ENCODE results near the gene RMND5B. TPM values are rescaled to one million over a fixed set of nuclear protein-coding genes. Genes with fewer than 3 reads are reported as not detected.

RMND5B gene
- polyA plus RNA-seq, 1 experiment, result 39.6 TPM

- no peak for TF ChIP-seq CTCF (IDR thresholded peaks at IDR 0.05; ENCODE audit: insufficient read depth, low read depth, low read length)
- Histone ChIP-seq H3K4me3 (ENCODE audit: low read depth, low read length) (no peak overlapping the region), H3K36me3 (ENCODE audit: control insufficient read depth, insufficient read depth, low read length) (no peaks in the 10 kb centered on the region), H3K27me3 (ENCODE audit: control insufficient read depth, insufficient read depth, low read length) (peaks cover 21% of the 10 kb centered on the region)
- POLR2A ChIA-PET, result no interaction called here
- CTCF ChIA-PET, result interaction anchor here (1.6 kb wide), 1 partner anchor 38 kb away, joined by 6 read pairs; no protein-coding TSS in a partner anchor
- DNase-seq (ENCODE audit: low read depth), result no peak
Observed at GRCh38 chr5:178116143-178116885, 14.5 kb upstream of the RMND5B start.

GRCh38 chr5:178117923-178118701 lies 12.7 kb upstream of the RMND5B start:
- POLR2A ChIA-PET, result no interaction called here

DNA sequence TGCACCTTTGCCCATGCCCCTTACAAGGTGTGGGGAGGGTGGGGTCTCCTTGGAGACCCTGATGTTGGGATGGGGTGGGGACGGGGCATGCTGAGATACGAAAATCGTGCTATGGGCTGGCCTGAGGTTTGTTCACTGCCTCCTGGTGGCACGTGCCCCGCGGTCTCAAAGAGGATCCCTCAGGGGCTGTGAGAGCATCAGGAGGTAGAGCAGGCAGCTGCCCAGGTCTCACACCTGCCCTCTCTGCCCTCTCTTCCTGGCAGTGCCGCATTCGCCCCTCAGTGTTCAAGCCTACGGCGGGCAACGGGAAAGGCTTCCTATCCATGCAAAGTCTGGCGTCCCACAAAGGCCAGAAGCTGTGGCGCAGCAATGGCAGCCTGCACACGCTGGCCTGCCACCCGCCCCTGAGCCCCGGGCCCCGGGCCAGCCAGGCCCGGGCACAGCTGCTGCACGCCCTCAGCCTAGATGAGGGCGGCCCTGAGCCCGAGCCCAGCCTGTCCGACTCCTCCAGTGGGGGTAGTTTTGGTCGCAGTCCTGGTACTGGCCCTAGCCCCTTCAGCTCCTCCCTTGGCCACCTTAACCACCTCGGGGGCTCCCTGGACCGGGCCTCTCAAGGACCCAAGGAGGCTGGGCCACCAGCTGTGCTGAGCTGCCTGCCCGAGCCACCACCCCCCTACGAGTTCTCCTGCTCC lies 10.8 kb upstream of the RMND5B start:
- no peak for TF ChIP-seq CTCF (IDR thresholded peaks at IDR 0.05; ENCODE audit: insufficient read depth, low read depth, low read length)
- H3K36me3 ChIP-seq (ENCODE audit: control insufficient read depth, insufficient read depth, low read length), result no peaks in the 10 kb centered on the region
- H3K27me3 ChIP-seq (ENCODE audit: control insufficient read depth, insufficient read depth, low read length), result peaks cover 14% of the 10 kb centered on the region
- DNase-seq (ENCODE audit: low read depth), result no peak
- no peak overlapping the region for H3K4me3 ChIP-seq (ENCODE audit: low read depth, low read length)
- CTCF ChIA-PET, result interaction anchor here (0.7 to 1.6 kb wide), 4 partner anchors 27 to 46 kb away, joined by 3 to 8 read pairs (median 3); no protein-coding TSS in a partner anchor
- POLR2A ChIA-PET, result no interaction called here

More at GRCh38 chr5:178117923-178118701, 12.7 kb upstream of the RMND5B start:
- Histone ChIP-seq H3K4me3 (ENCODE audit: low read depth, low read length) (no peak overlapping the region), H3K27me3 (ENCODE audit: control insufficient read depth, insufficient read depth, low read length) (peaks cover 21% of the 10 kb centered on the region), H3K36me3 (ENCODE audit: control insufficient read depth, insufficient read depth, low read length) (no peaks in the 10 kb centered on the region)
- CTCF ChIA-PET, result no interaction called here
- no peak for TF ChIP-seq CTCF (IDR thresholded peaks at IDR 0.05; ENCODE audit: insufficient read depth, low read depth, low read length)
- no peak for DNase-seq (ENCODE audit: low read depth)

- ChIA-PET CTCF (interaction anchor here (0.7 to 1.6 kb wide), 4 partner anchors 26 to 46 kb away, joined by 3 to 8 read pairs (median 3); no protein-coding TSS in a partner anchor), POLR2A (no interaction called here)
- TF ChIP-seq CTCF (IDR thresholded peaks at IDR 0.05; ENCODE audit: insufficient read depth, low read depth, low read length), result no peak; the same call in 1 of the 2 replicates
- Histone ChIP-seq H3K27me3 (ENCODE audit: control insufficient read depth, insufficient read depth, low read length) (peaks cover 9% of the 10 kb centered on the region), H3K36me3 (ENCODE audit: control insufficient read depth, insufficient read depth, low read length) (no peaks in the 10 kb centered on the region), H3K4me3 (ENCODE audit: low read depth, low read length) (no peak overlapping the region)
- DNase-seq (ENCODE audit: low read depth), result no peak
Observed at GRCh38 chr5:178120607-178121357, 10.0 kb upstream of the RMND5B start.

Measured in BJ (cell line).